NB4 (cell line): ENCODE data around the gene GABRB1.

Source experiments
- MAX ChIP-seq: IDR thresholded peaks from 2 replicates; pipeline ENCODE4 v1.6.1; 2011; ENCODE audit warnings: low read depth, low read length
- POLR2A ChIP-seq: IDR thresholded peaks from 2 replicates; pipeline ENCODE4 v1.6.1; 2011; ENCODE audit warnings: mild to moderate bottlenecking; ENCODE audit not compliant: insufficient read length; ENCODE audit errors: extremely low read depth
- TF ChIP-seq, protein P1 (sequence below): IDR thresholded peaks from one replicate; pipeline ENCODE4 v1.5.1; 2012; ENCODE audit warnings: low read depth, low read length

- TF ChIP-seq, protein P1, sequence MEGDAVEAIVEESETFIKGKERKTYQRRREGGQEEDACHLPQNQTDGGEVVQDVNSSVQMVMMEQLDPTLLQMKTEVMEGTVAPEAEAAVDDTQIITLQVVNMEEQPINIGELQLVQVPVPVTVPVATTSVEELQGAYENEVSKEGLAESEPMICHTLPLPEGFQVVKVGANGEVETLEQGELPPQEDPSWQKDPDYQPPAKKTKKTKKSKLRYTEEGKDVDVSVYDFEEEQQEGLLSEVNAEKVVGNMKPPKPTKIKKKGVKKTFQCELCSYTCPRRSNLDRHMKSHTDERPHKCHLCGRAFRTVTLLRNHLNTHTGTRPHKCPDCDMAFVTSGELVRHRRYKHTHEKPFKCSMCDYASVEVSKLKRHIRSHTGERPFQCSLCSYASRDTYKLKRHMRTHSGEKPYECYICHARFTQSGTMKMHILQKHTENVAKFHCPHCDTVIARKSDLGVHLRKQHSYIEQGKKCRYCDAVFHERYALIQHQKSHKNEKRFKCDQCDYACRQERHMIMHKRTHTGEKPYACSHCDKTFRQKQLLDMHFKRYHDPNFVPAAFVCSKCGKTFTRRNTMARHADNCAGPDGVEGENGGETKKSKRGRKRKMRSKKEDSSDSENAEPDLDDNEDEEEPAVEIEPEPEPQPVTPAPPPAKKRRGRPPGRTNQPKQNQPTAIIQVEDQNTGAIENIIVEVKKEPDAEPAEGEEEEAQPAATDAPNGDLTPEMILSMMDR, result no peak
- no peak for TF ChIP-seq POLR2A
- no peak for TF ChIP-seq MAX
Observed at GRCh38 chr4:47313384-47313783, 282.0 kb downstream of the GABRB1 start.
